ENCODE data around the gene RNU7-1.

Gene RNU7-1

DNA sequence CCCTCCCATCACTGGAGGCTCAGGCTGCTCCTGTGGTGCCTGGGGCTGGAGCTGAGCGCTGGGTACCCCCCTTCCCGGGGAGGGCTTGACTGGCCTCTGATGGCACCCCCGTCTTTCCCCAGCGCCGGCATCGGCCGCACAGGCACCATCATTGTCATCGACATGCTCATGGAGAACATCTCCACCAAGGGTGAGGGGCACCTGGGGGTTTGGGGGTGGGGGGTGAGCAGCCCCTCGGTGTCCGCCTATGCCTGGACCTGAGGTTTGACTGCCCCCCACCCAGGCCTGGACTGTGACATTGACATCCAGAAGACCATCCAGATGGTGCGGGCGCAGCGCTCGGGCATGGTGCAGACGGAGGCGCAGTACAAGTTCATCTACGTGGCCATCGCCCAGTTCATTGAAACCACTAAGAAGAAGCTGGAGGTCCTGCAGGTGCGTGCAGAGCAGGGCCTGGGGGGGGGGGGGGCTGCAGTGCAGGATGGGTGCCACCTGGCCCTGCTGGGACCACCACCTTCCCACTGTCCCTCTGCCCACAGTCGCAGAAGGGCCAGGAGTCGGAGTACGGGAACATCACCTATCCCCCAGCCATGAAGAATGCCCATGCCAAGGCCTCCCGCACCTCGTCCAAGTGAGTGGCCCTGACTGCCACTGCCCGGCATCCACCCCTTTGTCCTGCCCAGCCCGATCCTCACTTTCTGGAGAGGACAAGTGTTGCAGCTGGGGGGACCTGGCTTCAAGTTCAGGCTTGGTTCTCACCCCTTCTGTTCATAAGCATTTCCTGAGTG is 16.4 kb downstream of the RNU7-1 start:
- no peaks in the 10 kb centered on the region for H3K9me3 Mint-ChIP-seq
- no peaks in the 10 kb centered on the region for H3K27me3 Mint-ChIP-seq
- H3K4me1 Mint-ChIP-seq (ENCODE audit: low read depth) = peaks cover 96% of the 10 kb centered on the region
- peak overlapping the region; percentile 99 for H3K4me3 Mint-ChIP-seq
- peaks cover 87% of the 10 kb centered on the region for H3K36me3 Mint-ChIP-seq (ENCODE audit: low read depth)
- peak overlapping the region; percentile 99 for H3K27ac Mint-ChIP-seq
- DNase-seq = no peak

DNA sequence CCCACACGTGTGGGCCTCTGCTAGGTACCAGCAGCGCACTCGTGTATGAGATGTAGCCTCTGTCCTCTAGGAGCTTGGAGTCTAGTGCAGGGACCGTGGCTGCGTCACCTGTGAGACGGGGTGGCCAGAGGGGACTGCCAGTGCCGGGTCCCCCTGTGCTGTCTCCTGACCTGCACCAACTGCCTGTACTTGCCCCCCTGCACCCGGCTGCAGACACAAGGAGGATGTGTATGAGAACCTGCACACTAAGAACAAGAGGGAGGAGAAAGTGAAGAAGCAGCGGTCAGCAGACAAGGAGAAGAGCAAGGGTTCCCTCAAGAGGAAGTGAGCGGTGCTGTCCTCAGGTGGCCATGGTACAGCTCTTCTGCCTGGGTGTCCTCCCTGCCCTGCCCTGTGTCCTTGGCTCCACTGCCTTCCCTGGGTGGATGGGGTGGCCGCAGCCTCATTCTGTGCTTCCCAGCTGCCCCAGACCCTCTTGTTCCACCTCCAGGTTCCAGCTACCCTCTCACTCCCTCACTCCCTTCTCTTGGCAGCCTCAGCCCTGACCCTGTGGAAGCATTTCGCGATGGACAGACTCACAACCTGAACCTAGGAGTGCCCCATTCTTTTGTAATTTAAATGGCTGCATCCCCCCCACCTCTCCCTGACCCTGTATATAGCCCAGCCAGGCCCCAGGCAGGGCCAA is 17.1 kb downstream of the RNU7-1 start:
- Mint-ChIP-seq H3K4me3 (peak overlapping the region; percentile 99), H3K27ac (peak overlapping the region; percentile 99), H3K27me3 (no peaks in the 10 kb centered on the region), H3K4me1 (ENCODE audit: low read depth) (peaks cover 96% of the 10 kb centered on the region), H3K9me3 (no peaks in the 10 kb centered on the region), H3K36me3 (ENCODE audit: low read depth) (peaks cover 87% of the 10 kb centered on the region)
- peak; percentile 62 for DNase-seq

DNA sequence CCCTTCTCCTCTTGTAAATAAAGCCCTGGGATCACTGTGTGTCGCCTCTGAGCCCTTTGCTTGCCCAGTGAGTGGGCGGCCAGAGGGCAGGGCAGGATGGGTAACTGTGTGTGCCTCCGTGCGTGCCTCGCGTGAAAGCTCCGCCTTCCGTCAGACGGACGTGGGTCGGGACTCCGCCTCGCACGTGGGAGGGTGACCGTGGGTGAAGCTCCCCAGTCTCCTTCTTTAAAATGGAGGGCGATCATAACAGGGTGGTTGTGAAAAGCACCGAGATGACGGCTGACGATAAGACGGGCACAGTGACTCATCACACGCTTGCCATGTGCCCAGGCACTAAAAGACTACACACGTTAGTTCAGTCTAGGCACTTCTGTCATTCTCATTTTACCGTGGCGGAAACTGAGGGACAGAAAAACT is 17.7 kb downstream of the RNU7-1 start:
- no peaks in the 10 kb centered on the region for H3K9me3 Mint-ChIP-seq
- DNase-seq = peak; percentile 95
- H3K4me3 Mint-ChIP-seq = peak overlapping the region; percentile 99
- peaks cover 87% of the 10 kb centered on the region for H3K36me3 Mint-ChIP-seq (ENCODE audit: low read depth)
- H3K4me1 Mint-ChIP-seq (ENCODE audit: low read depth) = peaks cover 95% of the 10 kb centered on the region
- H3K27me3 Mint-ChIP-seq = no peaks in the 10 kb centered on the region
- H3K27ac Mint-ChIP-seq = peak overlapping the region; percentile 99

DNA sequence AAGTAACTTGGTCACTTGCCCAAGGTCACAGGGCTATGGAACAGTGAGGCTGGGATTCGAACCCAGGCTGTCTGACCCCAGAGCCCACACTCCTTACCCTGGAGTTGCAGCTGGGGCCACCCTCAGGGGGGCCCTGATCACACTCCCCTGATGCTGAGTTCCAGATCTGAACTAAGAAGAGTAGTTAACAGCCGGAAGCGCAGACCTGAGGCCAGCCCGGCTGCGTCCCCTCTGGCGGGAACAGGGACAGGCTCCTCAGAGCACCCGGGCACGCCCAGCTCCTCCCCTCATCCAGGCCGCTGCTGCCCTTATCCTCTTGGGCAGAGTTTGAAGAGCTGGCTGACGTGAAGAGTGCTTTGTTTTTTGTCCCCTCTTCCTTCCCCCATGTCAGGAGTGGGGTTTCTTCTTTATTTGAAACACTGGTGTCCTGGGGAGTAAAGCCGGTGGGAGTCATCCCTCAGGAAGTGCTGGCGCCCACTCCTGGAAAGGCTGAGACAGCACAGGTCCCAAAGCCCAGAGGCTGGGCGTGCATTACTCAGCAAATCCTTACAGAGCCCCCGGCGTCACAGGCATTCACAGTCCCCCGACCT is 18.2 kb downstream of the RNU7-1 start:
- DNase-seq = peak; percentile 84
- peaks cover 87% of the 10 kb centered on the region for H3K36me3 Mint-ChIP-seq (ENCODE audit: low read depth)
- peak overlapping the region; percentile 99 for H3K4me3 Mint-ChIP-seq
- H3K4me1 Mint-ChIP-seq (ENCODE audit: low read depth) = peaks cover 93% of the 10 kb centered on the region
- peak overlapping the region; percentile 99 for H3K27ac Mint-ChIP-seq
- no peaks in the 10 kb centered on the region for H3K9me3 Mint-ChIP-seq
- no peaks in the 10 kb centered on the region for H3K27me3 Mint-ChIP-seq

DNA sequence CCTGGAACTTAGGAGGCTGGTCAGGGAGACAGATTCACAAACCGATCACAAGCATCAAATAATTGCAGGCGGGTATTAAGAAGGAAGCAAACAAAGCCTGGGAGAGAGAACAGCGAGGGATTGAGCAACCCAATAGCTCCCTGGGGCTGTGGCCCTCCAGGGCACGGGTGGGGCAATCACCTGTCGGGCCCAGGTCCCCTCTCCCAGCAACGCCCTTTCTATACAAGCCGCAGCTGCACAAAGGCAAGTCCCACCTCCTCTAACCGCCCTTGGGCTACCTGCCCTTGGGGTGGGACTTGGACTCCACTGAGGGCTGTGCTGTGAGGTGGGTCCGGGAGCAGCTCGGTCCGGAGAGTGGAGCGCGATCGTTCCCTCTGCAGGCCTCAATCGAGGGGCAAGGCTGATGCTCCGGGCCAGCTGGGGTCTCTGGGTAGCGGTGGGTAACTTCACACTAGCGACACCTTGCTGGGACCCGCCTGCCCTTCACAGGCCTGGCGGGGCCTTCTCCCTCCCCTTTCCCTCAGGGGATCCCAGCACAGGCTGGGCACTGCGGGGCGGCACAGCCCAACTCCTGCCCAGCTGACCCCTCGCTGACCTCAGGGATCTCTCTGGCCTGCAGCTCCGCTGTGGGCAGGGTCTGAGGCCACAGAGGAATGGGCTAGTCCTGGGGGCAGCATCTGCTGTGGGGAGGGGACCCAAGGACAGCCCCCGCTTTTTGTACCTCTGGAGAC is 18.8 kb downstream of the RNU7-1 start:
- peaks cover 91% of the 10 kb centered on the region for H3K4me1 Mint-ChIP-seq (ENCODE audit: low read depth)
- peak overlapping the region; percentile 99 for H3K27ac Mint-ChIP-seq
- H3K4me3 Mint-ChIP-seq = peak overlapping the region; percentile 99
- peaks cover 87% of the 10 kb centered on the region for H3K36me3 Mint-ChIP-seq (ENCODE audit: low read depth)
- H3K9me3 Mint-ChIP-seq = no peaks in the 10 kb centered on the region
- H3K27me3 Mint-ChIP-seq = no peaks in the 10 kb centered on the region
- peak; percentile 59 for DNase-seq

DNA sequence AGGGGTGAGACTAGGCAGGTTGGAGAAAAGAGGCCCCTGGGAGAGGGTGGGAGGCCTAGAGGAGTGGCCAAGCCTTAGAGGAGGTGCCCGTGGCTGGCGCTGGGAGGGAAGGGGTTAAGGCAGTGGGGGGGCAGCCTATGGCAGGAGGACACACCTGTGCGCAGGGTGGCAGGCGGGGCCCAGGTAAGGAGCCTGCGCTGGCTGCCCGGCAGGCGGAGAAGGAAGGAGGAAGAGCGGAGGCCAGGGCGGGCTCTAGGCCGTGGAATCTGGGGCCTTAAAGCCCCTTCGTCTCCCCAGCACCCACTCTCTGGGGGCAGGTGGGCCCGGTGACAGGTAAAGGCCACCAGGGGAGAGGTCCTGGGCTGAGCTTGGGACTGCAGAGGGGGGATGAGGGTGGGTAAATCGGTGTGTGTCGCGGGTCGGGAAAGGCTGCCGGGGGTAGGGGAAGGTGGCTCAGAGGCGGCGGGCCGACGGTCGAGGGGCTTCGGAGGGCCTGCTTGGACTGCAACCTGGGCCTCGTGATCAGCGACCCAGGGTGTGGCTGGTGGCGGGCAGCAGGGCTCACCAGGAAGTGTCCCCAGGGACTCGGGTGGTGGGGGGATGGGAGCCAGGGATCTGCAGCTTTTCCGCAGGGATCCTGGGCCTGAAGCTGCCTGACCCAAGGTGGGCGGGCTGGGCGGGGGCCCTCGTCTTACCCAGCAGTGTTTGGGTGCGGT is 19.6 kb downstream of the RNU7-1 start:
- Mint-ChIP-seq H3K27ac (peak overlapping the region; percentile 100), H3K9me3 (no peaks in the 10 kb centered on the region), H3K4me1 (ENCODE audit: low read depth) (peaks cover 91% of the 10 kb centered on the region), H3K36me3 (ENCODE audit: low read depth) (peaks cover 87% of the 10 kb centered on the region), H3K27me3 (no peaks in the 10 kb centered on the region), H3K4me3 (peak overlapping the region; percentile 31)
- no peak for DNase-seq

DNA sequence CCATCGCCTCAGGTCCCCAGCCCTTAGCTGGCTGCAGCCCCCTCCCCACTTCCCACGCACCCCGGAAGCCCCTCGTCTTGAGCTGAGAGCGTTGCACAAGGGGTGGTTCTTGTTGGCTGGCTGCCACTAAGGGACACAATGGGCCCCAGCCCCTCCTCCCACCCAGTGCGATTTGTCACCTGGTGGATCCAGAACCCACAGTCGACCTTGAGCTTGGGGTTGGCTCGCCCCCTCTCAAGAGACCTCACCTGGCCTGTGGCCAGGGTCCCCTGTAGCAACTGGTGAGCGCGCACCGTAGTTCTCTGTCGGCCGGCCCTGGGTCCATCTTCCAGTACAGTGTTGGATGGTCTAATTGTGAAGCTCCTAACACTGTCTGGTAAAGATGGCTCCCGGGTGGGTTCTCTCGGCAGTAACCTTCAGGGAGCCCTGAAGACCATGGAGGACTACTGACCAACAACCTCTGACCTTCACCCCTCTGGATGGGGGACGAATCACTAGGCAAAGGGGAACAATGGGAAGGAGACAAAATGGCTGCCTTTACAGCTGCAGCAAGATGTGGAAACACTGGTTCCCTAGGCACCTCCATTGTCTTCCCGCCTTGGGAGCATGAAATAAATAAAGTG is 20.3 kb downstream of the RNU7-1 start:
- Mint-ChIP-seq H3K27ac (peak overlapping the region; percentile 100), H3K36me3 (ENCODE audit: low read depth) (peaks cover 87% of the 10 kb centered on the region), H3K4me3 (no peak overlapping the region), H3K27me3 (no peaks in the 10 kb centered on the region), H3K4me1 (ENCODE audit: low read depth) (peaks cover 91% of the 10 kb centered on the region), H3K9me3 (no peaks in the 10 kb centered on the region)
- no peak for DNase-seq

DNA sequence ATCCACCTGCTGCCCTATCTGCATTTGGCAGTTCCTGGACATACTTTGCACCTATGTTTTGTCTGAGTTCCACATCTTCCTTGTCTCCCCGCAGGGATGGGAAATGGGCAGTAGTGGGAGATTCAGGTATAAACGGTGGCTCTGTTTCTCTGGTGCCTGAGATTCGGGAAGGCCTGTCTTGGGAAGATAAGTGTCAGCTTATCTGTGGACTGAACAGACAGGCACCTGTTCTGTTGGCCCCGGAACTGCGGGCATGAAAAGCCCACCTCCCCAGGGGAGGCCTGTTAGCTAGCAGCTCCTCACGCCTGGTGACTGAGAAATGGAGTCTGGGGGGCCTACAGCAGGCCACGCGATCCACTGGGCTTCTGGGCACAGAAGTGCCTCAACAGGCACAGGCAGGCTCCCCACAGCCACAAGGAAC is 21.0 kb downstream of the RNU7-1 start:
- DNase-seq = no peak
- Mint-ChIP-seq H3K27ac (peak overlapping the region; percentile 100), H3K27me3 (no peaks in the 10 kb centered on the region), H3K36me3 (ENCODE audit: low read depth) (peaks cover 87% of the 10 kb centered on the region), H3K4me3 (peak overlapping the region; percentile 37), H3K9me3 (no peaks in the 10 kb centered on the region), H3K4me1 (ENCODE audit: low read depth) (peaks cover 89% of the 10 kb centered on the region)

DNA sequence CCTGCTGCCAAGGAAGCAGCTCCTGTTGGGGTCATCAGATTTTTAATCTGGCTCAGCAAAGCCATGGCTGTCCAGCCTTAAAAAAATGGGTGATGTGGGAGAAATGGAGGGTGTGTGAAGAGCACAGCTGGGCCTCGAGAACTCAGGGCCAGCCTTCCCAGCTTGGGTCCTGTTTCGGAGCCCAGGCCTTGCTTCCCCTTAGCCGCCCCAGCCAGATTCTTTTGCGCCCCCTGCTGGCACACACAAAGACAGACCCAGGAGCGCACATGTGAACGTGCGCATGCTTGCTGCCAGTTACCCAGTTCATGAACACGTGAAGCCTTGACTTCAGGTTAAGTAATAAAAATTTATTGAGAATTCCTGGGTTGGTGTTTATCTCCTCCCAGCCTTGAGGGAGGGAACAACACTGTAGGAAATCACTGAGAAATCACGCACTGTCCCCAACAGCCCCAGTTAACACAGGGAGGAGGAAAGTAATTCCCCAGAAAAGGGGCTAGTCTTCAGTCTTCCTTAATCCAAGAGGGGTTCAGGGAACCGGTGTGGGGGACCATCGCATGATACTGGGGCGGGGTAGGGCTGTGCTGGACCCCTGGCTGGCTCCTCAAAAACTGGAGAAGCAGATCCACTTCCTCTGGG is 21.5 kb downstream of the RNU7-1 start:
- Mint-ChIP-seq H3K4me3 (peak overlapping the region; percentile 37), H3K27ac (peak overlapping the region; percentile 100), H3K27me3 (no peaks in the 10 kb centered on the region), H3K36me3 (ENCODE audit: low read depth) (peaks cover 87% of the 10 kb centered on the region), H3K9me3 (no peaks in the 10 kb centered on the region), H3K4me1 (ENCODE audit: low read depth) (peaks cover 84% of the 10 kb centered on the region)
- peak; percentile 89 for DNase-seq

DNA sequence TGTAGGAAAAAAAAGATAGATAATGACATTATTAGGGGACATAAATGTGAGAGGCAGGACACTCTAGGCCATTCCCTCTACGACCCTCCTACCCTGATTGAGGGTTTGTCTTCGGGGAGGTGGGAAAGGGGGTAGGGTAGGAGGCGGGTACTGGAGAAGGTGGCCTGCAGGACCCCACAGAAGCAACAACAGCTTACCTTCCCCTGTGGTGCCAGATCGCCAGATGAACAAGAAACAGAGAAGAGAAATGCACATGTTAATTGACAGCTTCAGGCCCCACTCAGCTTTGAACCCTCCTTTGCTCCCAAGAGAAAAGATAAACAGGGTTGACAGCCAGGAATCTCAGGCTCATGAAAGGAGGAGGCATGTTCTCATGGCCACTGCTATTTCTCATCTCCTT is 22.1 kb downstream of the RNU7-1 start:
- Mint-ChIP-seq H3K9me3 (no peaks in the 10 kb centered on the region), H3K4me3 (peak overlapping the region; percentile 30), H3K4me1 (ENCODE audit: low read depth) (peaks cover 78% of the 10 kb centered on the region), H3K27ac (peak overlapping the region; percentile 100), H3K27me3 (no peaks in the 10 kb centered on the region), H3K36me3 (ENCODE audit: low read depth) (peaks cover 86% of the 10 kb centered on the region)
- no peak for DNase-seq

DNA sequence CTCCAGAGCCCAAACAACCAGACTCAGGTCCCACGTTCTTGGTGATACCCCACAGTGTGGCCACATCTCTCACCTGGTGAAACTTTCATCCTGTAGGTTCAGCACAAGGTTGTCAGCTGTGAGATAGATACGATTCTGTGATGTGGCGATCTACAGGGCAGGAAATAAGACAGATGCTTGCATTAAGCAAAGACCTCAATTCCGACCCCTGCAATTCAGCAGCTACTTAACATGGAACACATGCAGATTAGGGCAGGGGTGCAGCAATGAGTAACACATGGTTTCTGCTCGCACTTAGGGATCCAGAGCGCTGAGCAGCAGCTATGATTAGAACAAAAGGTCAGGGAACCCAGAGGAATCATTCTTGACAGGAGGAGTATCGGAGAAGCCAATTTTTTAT is 22.7 kb downstream of the RNU7-1 start:
- DNase-seq = no peak
- H3K36me3 Mint-ChIP-seq (ENCODE audit: low read depth) = peaks cover 86% of the 10 kb centered on the region
- H3K27me3 Mint-ChIP-seq = no peaks in the 10 kb centered on the region
- H3K9me3 Mint-ChIP-seq = no peaks in the 10 kb centered on the region
- H3K27ac Mint-ChIP-seq = peak overlapping the region; percentile 100
- peaks cover 71% of the 10 kb centered on the region for H3K4me1 Mint-ChIP-seq (ENCODE audit: low read depth)
- peak overlapping the region; percentile 53 for H3K4me3 Mint-ChIP-seq

DNA sequence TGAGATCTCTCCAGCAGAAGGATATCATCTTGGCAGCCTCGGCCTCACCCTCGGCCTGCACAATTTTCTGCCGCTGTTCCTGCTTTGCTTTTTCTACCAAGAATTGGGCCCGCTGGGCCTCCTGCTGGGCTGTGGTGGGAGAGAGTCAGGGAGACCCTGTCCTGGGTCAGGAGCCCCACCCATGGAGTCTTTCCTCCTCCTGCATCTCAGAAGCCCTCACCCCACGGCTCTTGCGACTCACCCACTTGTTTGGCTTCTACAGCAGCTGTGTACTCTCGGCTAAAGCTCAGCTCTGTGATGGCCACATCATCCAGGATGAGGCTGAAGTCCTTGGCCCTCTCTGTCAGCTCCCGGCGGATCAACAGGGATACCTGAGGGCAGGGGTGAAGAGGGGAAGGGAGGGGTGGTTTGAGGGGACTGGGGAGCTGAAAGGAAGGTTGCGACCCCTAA is 24.1 kb downstream of the RNU7-1 start:
- H3K36me3 Mint-ChIP-seq (ENCODE audit: low read depth) = peaks cover 90% of the 10 kb centered on the region
- H3K4me1 Mint-ChIP-seq (ENCODE audit: low read depth) = peaks cover 69% of the 10 kb centered on the region
- H3K9me3 Mint-ChIP-seq = no peaks in the 10 kb centered on the region
- no peaks in the 10 kb centered on the region for H3K27me3 Mint-ChIP-seq
- DNase-seq = peak; percentile 27
- peak overlapping the region; percentile 100 for H3K4me3 Mint-ChIP-seq
- H3K27ac Mint-ChIP-seq = peak overlapping the region; percentile 100

DNA sequence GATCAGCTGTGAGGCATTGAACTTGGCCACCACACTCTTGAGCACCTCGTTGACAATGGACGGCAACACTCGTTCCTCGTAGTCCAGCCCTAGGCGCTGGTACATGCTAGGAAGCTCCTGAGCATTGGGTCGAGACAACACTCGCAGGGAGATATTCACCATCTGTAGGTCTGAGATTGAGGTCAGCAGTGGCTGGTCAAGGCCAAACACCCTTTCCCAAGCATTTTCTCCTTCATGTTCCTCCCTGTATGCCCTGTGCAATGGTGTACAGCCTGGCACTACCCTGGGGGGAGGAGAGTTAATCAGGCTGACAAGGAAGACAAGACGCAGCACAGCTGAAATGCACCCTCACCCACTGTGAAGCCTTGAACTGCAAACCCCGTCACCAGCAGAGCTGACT is 24.8 kb downstream of the RNU7-1 start:
- Mint-ChIP-seq H3K36me3 (ENCODE audit: low read depth) (peaks cover 97% of the 10 kb centered on the region), H3K4me3 (peak overlapping the region; percentile 100), H3K9me3 (no peaks in the 10 kb centered on the region), H3K4me1 (ENCODE audit: low read depth) (peaks cover 70% of the 10 kb centered on the region), H3K27me3 (no peaks in the 10 kb centered on the region), H3K27ac (peak overlapping the region; percentile 100)
- peak; percentile 21 for DNase-seq
